Esophagus muscularis mucosa (tissue), 3 donors: Measurements from ENCODE around the gene PLXNA4.

Experiments used
- CTCF ChIP-seq, 3 experiments: fragments of 200-600 bp in 2 of 3; fragments of 450-650 bp in 1 of 3; sonication (generic) in 2 of 3; IDR thresholded peaks; one replicate each; pipeline ENCODE4 v1.5.1; 2017 to 2019; ENCODE audit warnings: antibody characterized with exemption in 3 of 3, mild to moderate bottlenecking in 2 of 3, moderate library complexity in 1 of 3
- POLR2A ChIP-seq: fragments of 450-650 bp; IDR thresholded peaks from one replicate; pipeline ENCODE4 v1.6.1; 2017; ENCODE audit warnings: antibody characterized with exemption, moderate library complexity, mild to moderate bottlenecking, low read depth
- POLR2AphosphoS5 ChIP-seq, 2 donors: sonication (generic); formaldehyde crosslinking; IDR thresholded peaks; one replicate each; pipeline ENCODE4 v1.6.1; 2017; ENCODE audit warnings: antibody characterized with exemption in 2 of 2

DNA sequence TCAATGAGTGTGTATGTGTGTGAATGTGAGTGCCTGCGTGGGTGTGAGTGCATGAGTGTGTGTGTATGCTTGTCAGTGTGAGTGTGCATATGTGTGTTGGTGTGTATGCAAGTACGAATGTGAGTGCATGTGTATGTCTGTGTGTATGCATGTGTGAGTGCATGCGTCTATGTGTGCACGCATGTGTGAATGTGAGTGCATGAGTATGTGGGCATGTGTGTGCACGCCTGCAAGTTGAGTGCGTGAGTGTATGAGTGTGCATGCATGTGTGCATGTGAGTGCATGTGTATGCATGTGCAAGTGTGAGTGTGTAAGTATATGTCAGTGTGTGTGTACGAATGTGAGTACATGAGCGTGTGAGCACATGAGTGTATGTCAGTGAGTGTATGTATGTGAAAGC lies 399.6 kb downstream of the PLXNA4 start:
- TF ChIP-seq CTCF (IDR thresholded peaks at IDR 0.05) (no peak), POLR2A (no peak), POLR2AphosphoS5 (IDR thresholded peaks at IDR 0.05) (no peak)
